Liver (tissue), 3 donors: ENCODE results near the gene TNK2.

Experiments
- HNF4G ChIP-seq: IDR thresholded peaks from 2 replicates; pipeline ENCODE4 v1.6.1; 2016; ENCODE audit warnings: antibody characterized with exemption
- SP1 ChIP-seq: IDR thresholded peaks from 2 replicates; pipeline ENCODE4 v1.6.1; 2018; ENCODE audit warnings: antibody characterized with exemption, mild to moderate bottlenecking
- TAF1 ChIP-seq: conservative IDR thresholded peaks from 2 replicates; pipeline ENCODE4 v1.6.1; 2016; ENCODE audit warnings: antibody characterized with exemption, mild to moderate bottlenecking
- TF ChIP-seq, protein P1 (sequence below): fragments of 150-350 bp; IDR thresholded peaks from 2 replicates; pipeline ENCODE4 v1.5.1; 2017; ENCODE audit warnings: improper control_type of control experiment, low read depth, low read length; ENCODE audit not compliant: missing input control
- donor health status: healthy.
- donor health status: healthy.

DNA sequence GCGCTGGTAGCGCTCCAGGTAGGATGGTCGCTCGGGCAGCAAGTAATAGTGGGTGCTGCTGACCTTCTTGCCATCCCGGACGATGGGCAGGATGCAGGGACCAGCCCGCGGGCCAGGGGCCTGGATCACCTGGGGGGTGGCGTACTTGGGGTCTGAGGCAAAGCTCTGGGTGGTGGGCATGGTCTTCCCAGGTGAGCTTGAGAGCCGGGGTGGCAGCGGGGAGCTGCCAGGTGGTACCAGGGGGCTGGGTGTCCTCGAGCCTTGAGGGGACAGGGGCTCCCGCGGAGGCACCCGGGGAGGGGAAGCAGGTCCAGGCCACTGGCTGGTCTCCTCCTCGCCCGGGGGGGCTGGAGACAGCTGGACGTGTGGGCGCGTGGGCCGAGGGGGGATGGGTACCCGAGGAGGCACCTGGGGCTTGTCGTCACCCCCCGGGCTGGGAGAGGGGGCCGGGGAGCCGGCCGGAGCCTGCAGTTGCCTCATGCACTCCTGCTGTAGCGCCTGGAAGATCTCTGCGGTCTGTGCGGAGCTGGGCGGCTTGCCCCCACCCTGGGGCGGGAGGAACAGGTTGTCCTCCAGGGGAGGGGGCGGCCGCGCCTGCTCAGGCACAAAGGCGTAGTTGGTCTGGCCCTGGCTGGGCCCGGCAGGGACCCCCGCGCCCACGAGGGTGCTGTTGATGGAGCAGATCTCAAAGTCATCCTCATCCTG, 40.6 kb downstream of the TNK2 start:
- TF ChIP-seq TAF1: no peak
- TF ChIP-seq, protein P1, sequence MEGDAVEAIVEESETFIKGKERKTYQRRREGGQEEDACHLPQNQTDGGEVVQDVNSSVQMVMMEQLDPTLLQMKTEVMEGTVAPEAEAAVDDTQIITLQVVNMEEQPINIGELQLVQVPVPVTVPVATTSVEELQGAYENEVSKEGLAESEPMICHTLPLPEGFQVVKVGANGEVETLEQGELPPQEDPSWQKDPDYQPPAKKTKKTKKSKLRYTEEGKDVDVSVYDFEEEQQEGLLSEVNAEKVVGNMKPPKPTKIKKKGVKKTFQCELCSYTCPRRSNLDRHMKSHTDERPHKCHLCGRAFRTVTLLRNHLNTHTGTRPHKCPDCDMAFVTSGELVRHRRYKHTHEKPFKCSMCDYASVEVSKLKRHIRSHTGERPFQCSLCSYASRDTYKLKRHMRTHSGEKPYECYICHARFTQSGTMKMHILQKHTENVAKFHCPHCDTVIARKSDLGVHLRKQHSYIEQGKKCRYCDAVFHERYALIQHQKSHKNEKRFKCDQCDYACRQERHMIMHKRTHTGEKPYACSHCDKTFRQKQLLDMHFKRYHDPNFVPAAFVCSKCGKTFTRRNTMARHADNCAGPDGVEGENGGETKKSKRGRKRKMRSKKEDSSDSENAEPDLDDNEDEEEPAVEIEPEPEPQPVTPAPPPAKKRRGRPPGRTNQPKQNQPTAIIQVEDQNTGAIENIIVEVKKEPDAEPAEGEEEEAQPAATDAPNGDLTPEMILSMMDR: no peak
- no peak for TF ChIP-seq SP1
- no peak for TF ChIP-seq HNF4G
